ENCODE measurements around the gene MRPL44.
A peak's percentile ranks its signal among the peaks of the same experiment; 100 is the strongest.

The MRPL44 gene

GRCh38 chr2:223957092-223957851 lies at the start of gene MRPL44:
Gene MRPL44 (plus strand): TSS chr2:223957463. CDS start chr2:223957473, 10 bp downstream.
- DNase-seq (ENCODE audit: low read depth) = peak; percentile 95
- no peak for TF ChIP-seq CTCF (IDR thresholded peaks at IDR 0.05; ENCODE audit: insufficient read depth, low read depth, low read length, missing control alignments)

GRCh38 chr2:223908304-223908998 lies 48.8 kb upstream of the MRPL44 start:
- H3K4me3 ChIP-seq (ENCODE audit: low read length) = no peak overlapping the region
- no peak for DNase-seq (ENCODE audit: low read depth)
- TF ChIP-seq CTCF (IDR thresholded peaks at IDR 0.05; ENCODE audit: insufficient read depth, low read depth, low read length, missing control alignments) = no peak

More at GRCh38 chr2:223957092-223957851, at the start of gene MRPL44:
- H3K4me3 ChIP-seq (ENCODE audit: low read length) = peak within 1 kb of the TSS; percentile 92

- TF ChIP-seq CTCF (IDR thresholded peaks at IDR 0.05; ENCODE audit: insufficient read depth, low read depth, low read length, missing control alignments) = no peak
- no peak for DNase-seq (ENCODE audit: low read depth)
- no peak overlapping the region for H3K4me3 ChIP-seq (ENCODE audit: low read length)
These were observed 48.1 kb upstream of the MRPL44 start for GRCh38 chr2:223909001-223909741.

- no peak overlapping the region for H3K4me3 ChIP-seq (ENCODE audit: low read length)
- TF ChIP-seq CTCF (IDR thresholded peaks at IDR 0.05; ENCODE audit: insufficient read depth, low read depth, low read length, missing control alignments) = no peak
- no peak for DNase-seq (ENCODE audit: low read depth)
These were observed 42.9 kb upstream of the MRPL44 start for GRCh38 chr2:223914324-223914723.

- DNase-seq (ENCODE audit: low read depth) = no peak
- H3K4me3 ChIP-seq (ENCODE audit: low read length) = no peak overlapping the region
- no peak for TF ChIP-seq CTCF (IDR thresholded peaks at IDR 0.05; ENCODE audit: insufficient read depth, low read depth, low read length, missing control alignments)
These were observed 42.2 kb upstream of the MRPL44 start for GRCh38 chr2:223915071-223915470.

- no peak overlapping the region for H3K4me3 ChIP-seq (ENCODE audit: low read length)
- no peak for TF ChIP-seq CTCF (IDR thresholded peaks at IDR 0.05; ENCODE audit: insufficient read depth, low read depth, low read length, missing control alignments)
- DNase-seq (ENCODE audit: low read depth) = no peak
These were observed 40.9 kb upstream of the MRPL44 start for GRCh38 chr2:223916181-223916920.
